ENCODE results near the gene PSD4. TPM values are rescaled to one million over a fixed set of nuclear protein-coding genes. Genes with fewer than 3 reads are reported as not detected.

Gene PSD4
- polyA plus RNA-seq, 1 donor from 2014 or later: 0.67 TPM

- H4K20me1 ChIP-seq (ENCODE audit: insufficient read depth): no peaks in the 10 kb centered on the region
- no peak overlapping the region for H3K4me3 ChIP-seq (ENCODE audit: low read length)
- H3K9ac ChIP-seq (ENCODE audit: low read length): no peak overlapping the region
- H3K27me3 ChIP-seq (ENCODE audit: insufficient read depth, low read depth, low read length): no peaks in the 10 kb centered on the region
- no peaks in the 10 kb centered on the region for H3K36me3 ChIP-seq (ENCODE audit: insufficient read depth, low read length)
- H3K79me2 ChIP-seq (replicated peaks; ENCODE audit: insufficient read depth, low read length): no peaks in the 10 kb centered on the region
- H3K4me2 ChIP-seq (ENCODE audit: low read length): no peak overlapping the region
- no peak for TF ChIP-seq TAF1 (IDR thresholded peaks at IDR 0.05; ENCODE audit: low read depth)
- no peak for TF ChIP-seq EP300 (conservative IDR thresholded peaks at IDR 0.05; ENCODE audit: poor library complexity, severe bottlenecking)
- TF ChIP-seq RAD21 (conservative IDR thresholded peaks at IDR 0.05): no peak
- TF ChIP-seq MXI1 (conservative IDR thresholded peaks at IDR 0.05; ENCODE audit: poor library complexity, severe bottlenecking): no peak
- TF ChIP-seq CTCF (IDR thresholded peaks at IDR 0.05; ENCODE audit: poor library complexity, severe bottlenecking): no peak
- TF ChIP-seq EZH2 (IDR thresholded peaks at IDR 0.05; ENCODE audit: borderline replicate concordance, insufficient read depth, low read length, poor library complexity, severe bottlenecking): no peak
- no peak for TF ChIP-seq SMC3 (conservative IDR thresholded peaks at IDR 0.05; ENCODE audit: poor library complexity)
- no peak for TF ChIP-seq POLR2AphosphoS5 (IDR thresholded peaks at IDR 0.05)
- TF ChIP-seq REST (IDR thresholded peaks at IDR 0.05; ENCODE audit: borderline replicate concordance): no peak
- H3F3A ChIP-seq (ENCODE audit: insufficient read depth, low read length, poor library complexity, severe bottlenecking): no peaks in the 10 kb centered on the region
- no peaks in the 10 kb centered on the region for H3K9me3 ChIP-seq (ENCODE audit: low read length)
- no peak overlapping the region for H3K27ac ChIP-seq (ENCODE audit: low read length)
- H3K9me2 ChIP-seq (ENCODE audit: insufficient read depth, low read length): no peaks in the 10 kb centered on the region
- no peak overlapping the region for H2AFZ ChIP-seq (ENCODE audit: low read depth, low read length)
Observed at GRCh38 chr2:113214141-113214540, 40.4 kb downstream of the PSD4 start.

- TF ChIP-seq RAD21 (conservative IDR thresholded peaks at IDR 0.05) (no peak), EZH2 (IDR thresholded peaks at IDR 0.05; ENCODE audit: borderline replicate concordance, insufficient read depth, low read length, poor library complexity, severe bottlenecking) (no peak), MXI1 (conservative IDR thresholded peaks at IDR 0.05; ENCODE audit: poor library complexity, severe bottlenecking) (no peak), CTCF (IDR thresholded peaks at IDR 0.05; ENCODE audit: poor library complexity, severe bottlenecking) (no peak), EP300 (conservative IDR thresholded peaks at IDR 0.05; ENCODE audit: poor library complexity, severe bottlenecking) (no peak), TAF1 (IDR thresholded peaks at IDR 0.05; ENCODE audit: low read depth) (no peak), REST (IDR thresholded peaks at IDR 0.05; ENCODE audit: borderline replicate concordance) (no peak), SMC3 (conservative IDR thresholded peaks at IDR 0.05; ENCODE audit: poor library complexity) (no peak), POLR2AphosphoS5 (IDR thresholded peaks at IDR 0.05) (no peak)
- Histone ChIP-seq H3K9me2 (ENCODE audit: insufficient read depth, low read length) (no peaks in the 10 kb centered on the region), H3K27me3 (ENCODE audit: insufficient read depth, low read depth, low read length) (no peaks in the 10 kb centered on the region)
Observed at GRCh38 chr2:113215056-113215455, 41.3 kb downstream of the PSD4 start.

More at GRCh38 chr2:113215056-113215455, 41.3 kb downstream of the PSD4 start:
- Histone ChIP-seq H3F3A (ENCODE audit: insufficient read depth, low read length, poor library complexity, severe bottlenecking) (no peaks in the 10 kb centered on the region), H3K9ac (ENCODE audit: low read length) (no peak overlapping the region), H3K4me2 (ENCODE audit: low read length) (no peak overlapping the region), H3K36me3 (ENCODE audit: insufficient read depth, low read length) (no peaks in the 10 kb centered on the region), H3K9me3 (ENCODE audit: low read length) (no peaks in the 10 kb centered on the region), H3K79me2 (replicated peaks; ENCODE audit: insufficient read depth, low read length) (no peaks in the 10 kb centered on the region), H2AFZ (ENCODE audit: low read depth, low read length) (no peak overlapping the region), H4K20me1 (ENCODE audit: insufficient read depth) (no peaks in the 10 kb centered on the region), H3K27ac (ENCODE audit: low read length) (no peak overlapping the region), H3K4me3 (ENCODE audit: low read length) (no peak overlapping the region)
